Stimulated activated CD4-positive, alpha-beta T cell treated with anti-CD3 and anti-CD28 coated beads, Interleukin-15, amount 100 ng/mL, for 48 hours (primary cell): Measurements from ENCODE around the gene RAP1GAP2.
"Not testable (repeated sequence)": the region's sequence is repeated elsewhere in the genome, so short reads cannot be mapped to it uniquely, and the experiment has no call there.

ENCODE experiments used
- DNase-seq, 2 donors: peaks; one replicate each; pipeline ENCODE4 v3.0.0-alpha.2; 2020; ENCODE audit warnings: low read depth in 2 of 2

The RAP1GAP2 gene

DNA sequence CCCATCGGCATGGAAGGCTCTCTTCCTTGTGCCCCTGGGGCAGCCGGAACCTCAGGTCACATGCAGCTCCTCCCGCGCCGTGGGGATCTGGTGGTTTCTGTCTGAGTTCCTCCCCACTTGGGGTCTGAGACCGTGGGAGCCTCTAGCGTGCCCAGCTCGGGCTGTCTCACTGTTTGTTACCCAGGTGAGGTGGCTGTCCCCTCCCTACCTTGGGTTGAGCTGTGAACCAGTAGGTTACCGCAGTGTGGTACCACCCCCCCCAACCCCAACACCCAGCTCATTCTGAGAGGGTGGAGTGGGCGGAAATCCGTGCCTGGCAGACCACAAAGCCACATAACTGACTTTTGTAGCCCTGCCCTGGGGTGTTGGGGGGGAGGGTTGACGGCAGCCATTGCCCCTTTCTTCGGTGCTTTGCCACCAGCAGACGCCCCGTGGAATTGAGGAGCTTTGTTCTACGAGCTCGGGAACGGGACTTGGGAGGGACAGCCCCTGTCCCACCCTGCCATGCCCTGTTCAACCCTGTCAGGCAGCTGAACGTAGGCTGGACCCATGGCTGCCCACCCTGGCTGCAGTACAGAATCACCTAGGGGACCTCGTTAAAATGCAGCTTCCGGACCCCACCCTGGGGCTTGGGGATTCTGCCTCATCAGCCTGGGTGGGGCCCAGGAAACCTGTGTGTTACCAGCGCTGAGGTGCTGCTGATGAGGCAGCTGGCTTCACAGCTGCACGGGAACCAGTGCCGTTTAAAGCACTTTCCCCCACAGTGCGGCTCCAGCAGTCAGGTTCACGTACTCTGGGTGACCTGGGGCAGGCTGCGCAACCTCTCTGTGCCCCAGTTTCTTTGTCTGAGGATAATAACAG is 18.5 kb downstream of the RAP1GAP2 start:
- peak; percentile 69 to 81 for DNase-seq

DNA sequence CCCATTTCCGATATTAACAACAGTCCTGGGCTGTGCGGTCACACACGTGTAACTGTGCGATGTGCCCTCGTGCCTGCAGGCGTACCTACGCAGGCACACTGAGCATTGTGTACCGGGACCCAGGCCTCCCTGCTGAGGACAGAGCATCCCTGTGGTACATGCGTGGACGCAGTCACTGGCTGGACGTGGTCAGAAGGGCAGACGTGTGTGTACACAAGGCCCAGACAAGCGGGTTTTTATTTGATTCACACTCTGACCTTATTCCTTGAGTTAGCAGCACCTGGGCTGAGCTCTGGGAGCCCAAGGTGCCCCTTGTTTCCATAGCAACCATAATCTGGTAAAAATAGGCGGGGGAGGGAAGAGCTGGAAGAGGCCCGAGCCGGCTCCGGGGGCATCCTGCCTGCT is 19.5 kb downstream of the RAP1GAP2 start:
- DNase-seq, result no peak

DNA sequence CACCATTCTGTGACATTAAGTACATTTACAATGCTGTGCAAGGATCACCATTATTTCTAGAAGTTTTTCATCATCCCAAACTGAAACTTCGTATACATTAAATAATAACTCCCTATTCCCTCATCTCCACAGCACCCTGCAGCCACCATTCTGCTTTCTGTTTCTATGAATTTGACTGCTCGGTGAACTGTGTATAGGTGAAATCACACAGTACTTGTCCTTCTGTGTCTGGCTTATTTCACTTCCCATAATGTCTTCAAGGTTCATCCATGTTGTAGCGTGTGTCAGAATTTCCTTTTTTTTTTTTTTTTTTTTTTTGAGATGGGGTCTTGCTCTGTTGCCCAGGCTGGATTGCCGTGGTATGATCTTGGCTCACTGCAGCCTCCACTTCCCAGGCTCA is 20.4 kb downstream of the RAP1GAP2 start:
- DNase-seq, result no peak

- not testable (repeated sequence) for DNase-seq
Measured at GRCh38 chr17:2819294-2819693, 23.1 kb downstream of the RAP1GAP2 start.

DNA sequence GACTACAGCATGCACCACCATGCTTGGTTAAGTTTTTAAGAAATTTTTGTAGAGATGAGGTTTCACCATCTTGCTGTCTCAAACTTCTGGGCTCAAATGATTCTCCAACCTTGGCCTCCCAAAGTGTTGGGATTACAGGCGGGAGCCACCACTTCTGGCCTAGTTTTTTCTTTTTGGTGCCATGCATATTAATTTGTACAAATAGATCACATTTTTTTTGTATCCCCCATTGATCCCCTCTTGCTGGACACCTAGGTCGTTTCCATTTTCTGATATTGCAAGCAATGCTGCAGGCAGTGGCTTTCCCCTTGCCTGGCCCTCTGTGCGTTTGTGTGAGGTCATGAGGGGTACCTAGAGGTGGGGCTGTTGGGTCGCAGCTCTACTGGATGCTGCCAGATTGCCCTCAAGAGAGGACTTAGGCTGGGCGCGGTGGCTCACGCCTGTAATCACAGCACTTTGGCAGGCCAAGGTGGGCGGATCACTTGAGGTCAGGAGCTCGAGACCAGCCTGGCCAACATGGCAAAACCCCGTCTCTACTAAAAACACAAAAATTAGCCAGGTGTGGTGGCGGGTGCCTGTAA is 23.8 kb downstream of the RAP1GAP2 start:
- DNase-seq, result no peak

DNA sequence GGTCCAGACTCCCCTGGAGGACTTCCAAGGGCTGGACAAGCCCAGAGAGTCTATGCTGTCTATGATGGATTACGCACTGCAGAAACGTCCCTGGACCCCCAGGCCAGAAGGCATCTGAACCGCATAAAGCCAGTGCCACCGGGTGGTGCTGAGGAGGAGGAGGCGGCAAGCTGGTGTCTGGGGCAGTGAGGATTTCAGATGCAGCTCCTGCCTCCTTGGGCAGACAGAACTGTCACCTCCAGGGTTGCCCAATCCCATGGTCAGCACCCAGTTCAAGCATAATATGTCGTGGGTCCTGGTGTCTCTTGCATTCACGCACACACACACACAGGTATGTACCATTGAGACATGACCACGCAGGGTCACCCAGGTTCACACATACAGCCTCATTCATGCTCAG is 25.6 kb downstream of the RAP1GAP2 start:
- no peak for DNase-seq

DNA sequence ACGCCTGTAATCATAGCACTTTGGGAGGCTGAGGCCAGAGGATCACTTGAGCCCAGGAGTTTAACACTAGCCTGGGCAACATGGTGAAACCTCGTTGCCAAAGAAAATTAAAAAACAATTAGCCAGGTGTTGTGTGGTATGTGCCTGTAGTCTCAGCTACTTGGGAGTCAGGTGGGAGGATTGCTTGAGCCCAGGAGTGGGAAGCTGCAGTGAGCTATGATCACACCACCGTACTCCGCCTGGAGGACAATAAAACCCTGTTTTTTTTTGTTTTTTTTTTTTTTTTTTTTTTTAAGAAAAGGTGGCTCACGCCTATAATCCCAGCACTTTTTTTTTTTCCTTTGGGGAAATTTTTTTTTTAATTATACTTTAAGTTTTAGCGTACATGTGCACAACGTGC is 26.1 kb downstream of the RAP1GAP2 start:
- no peak for DNase-seq

GRCh38 chr17:2825253-2825970 is 29.2 kb downstream of the RAP1GAP2 start:
- no peak for DNase-seq

GRCh38 chr17:2828397-2829038 is 32.3 kb downstream of the RAP1GAP2 start:
- DNase-seq, result peak; percentile 59 to 78

GRCh38 chr17:2830678-2831077 is 34.4 kb downstream of the RAP1GAP2 start:
- no peak for DNase-seq

DNA sequence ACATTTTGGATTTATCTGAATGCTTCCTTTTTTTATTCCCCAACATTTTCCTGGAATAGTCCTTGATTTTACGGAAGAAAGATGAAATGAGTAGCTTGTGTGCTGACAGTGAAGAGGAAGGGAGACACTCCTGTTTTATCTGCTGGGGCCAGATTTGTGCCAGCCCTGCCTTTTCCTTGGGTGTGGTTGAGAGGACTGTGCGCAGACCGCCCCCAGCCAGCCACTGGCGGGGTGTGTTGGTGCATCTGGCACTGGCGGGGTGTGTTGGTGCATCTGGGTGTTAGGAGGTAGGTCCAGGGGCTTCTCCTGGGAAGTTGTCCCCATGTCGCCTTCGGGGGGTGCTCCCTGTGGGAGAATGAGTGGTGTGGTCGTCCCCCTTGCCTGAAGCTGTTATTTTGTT is 39.5 kb downstream of the RAP1GAP2 start:
- no peak for DNase-seq

DNA sequence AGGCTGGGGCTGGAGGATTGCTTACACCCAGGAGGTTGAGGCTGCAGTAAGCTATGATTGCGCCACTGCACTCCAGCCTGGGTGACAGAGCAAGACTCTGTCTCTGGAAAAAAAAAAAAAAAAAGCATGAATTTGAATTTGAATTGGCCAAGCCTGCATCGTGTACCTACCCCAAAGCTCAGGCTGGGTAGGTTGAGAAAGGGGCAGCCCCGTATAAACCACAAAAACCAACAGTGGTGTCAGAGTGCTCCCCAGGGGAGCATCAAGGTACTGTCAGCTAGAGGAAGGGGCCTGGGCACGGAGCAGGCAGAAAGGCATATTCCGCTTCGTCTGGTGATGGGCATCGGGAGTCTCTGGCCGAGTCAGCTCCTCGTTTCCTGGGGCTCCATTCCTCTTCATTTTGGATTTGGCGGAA is 40.9 kb downstream of the RAP1GAP2 start:
- DNase-seq, result peak; percentile 33 to 36

DNA sequence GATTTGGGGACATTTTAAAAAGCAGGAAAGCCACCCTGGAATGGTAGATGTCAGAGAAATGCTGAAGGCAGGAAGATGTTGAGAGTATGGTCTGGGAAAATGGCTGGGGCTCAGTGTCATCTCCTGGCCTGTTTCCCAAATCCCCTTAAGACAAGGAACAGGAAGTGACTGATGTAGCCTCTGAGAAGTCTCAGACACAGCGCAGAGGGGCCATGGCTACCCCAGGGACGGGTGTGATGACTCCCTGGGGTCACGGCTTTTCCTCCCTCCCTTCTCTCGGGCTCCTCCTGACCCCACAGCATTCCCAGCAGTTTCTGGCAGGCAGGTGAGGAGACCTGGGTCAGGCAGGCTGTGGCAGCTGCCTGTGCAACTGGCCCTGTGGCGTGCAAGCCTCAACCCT is 45.4 kb downstream of the RAP1GAP2 start:
- DNase-seq, result no peak

DNA sequence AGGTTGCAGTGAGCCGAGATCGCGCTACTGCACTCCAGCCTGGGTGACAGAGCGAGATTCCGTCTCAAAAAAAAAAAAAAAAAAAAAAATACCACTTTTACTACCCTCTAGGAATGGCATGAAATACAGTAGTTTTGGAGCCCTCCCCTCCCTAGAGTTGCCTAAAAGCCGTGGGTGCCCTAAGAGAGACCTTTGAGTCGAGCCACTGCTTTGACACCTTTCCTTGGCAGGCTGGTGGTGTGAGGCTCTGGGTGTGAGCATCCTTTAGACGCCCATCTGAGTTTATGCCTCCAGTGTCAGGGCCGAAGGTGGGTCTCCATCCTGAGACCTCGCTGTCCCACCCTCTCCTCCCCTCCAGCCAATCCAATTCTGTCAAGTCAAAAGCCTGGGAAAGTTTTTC is 46.2 kb downstream of the RAP1GAP2 start:
- no peak for DNase-seq

- DNase-seq, result no peak
Measured at GRCh38 chr17:2844416-2844815, 48.2 kb downstream of the RAP1GAP2 start.

- no peak for DNase-seq
Measured at GRCh38 chr17:2847381-2848333, 51.4 kb downstream of the RAP1GAP2 start.

DNA sequence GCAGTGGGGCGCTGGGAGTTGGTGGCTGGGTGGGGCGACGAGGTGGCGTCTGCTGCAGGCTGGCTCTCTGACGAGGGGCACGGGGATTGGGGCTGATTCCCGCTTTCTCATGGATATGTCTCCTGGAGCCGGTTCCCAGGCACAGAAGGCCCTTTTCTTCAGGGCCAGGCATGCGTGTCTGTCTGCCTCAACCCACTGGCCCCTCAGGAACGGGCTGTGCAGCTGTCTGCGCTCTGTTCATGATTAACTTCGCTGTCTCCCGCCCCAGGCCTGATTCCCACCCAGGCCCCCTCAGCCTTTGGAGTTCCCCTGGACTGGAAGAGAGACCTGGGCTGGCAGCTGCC is 53.1 kb downstream of the RAP1GAP2 start:
- no peak for DNase-seq

DNA sequence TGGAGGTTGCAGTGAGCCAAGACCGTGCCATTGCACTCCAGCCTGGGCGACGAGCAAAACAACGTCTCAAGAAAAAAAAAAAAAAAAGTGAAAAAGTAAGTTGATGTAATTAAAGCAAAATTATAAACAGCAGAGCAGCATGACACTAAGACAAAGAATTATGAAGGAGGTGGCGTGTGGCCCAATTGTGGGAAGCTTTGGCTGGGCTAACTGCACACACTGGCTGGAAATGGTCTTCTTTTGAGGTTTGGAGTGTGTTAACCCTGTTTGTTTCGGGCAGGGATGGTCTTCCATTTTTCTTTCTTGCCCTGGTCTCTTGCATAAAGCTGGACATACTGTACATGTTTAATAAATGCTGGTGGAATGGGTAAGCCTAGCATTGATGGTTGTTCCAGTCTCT is 54.8 kb downstream of the RAP1GAP2 start:
- DNase-seq, result no peak

GRCh38 chr17:2851615-2852014 is 55.4 kb downstream of the RAP1GAP2 start:
- DNase-seq, result no peak

DNA sequence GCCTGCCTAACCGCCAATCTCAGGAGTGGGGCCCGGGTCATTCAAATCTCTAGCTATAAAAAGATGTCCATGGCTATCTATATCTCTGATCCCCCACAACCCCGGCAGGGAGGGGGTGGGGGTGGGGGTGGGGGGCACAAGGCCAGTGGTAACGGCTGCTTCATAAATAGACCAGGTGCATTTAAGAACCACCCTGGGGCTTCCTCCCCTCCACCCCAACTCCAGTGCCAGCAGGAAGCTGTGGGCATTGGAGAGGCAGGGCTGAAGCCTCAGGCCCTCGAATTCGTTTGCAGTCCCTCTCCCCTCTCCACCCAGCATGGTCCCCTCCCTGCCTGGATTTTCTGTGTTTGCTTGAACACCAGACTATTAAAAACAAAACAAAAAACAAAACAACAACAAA is 56.0 kb downstream of the RAP1GAP2 start:
- DNase-seq, result no peak

DNA sequence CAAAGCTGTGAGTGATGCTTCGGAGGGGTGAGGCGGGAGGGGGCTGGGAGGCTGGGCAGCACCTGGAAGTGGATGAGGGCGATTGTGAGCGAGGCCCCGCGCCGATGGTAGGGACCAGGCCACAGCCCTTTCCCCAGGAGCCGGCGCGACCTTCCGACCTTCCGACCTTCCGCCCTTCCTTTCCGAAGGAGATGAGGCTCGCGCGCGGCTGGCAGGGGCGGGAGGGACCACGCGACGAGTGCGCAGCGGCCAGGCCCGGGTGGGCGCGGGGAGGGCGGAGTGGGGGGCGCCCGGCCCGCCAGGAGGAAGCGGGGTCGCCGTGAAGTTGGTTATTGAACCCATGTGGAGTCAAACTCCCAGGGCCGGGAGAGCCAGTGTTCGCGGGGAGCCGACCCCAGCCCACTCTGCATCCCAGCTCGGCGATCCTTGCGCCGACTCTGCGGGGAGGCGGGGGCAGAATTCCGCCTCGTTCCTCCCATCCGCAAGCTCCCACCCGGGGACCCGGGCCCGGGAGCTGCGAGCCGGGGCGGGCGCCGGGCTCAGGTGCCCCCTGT is 56.6 kb downstream of the RAP1GAP2 start:
- DNase-seq, result no peak
